Astrocyte of the cerebellum (primary cell): ENCODE results near the gene MMP21.

Experiments used
- DNase-seq: peaks from one replicate; pipeline ENCODE4 v3.0.0-alpha.2; 2011; ENCODE audit warnings: low read depth
- H3K4me3 ChIP-seq: 2 replicates; pipeline ENCODE4 v1.5.1; 2011; ENCODE audit warnings: mild to moderate bottlenecking, low read depth, low read length, moderate library complexity
- in situ Hi-C: cut with HindIII; loops from 2 replicates; pipeline ENCODE4 v1.10.0; 2017; ENCODE audit warnings: low sequenced_read_pairs
- TF ChIP-seq, protein P1 (sequence below): IDR thresholded peaks from 2 replicates; pipeline ENCODE4 v1.5.1; 2012; ENCODE audit warnings: low read length, low read depth, moderate library complexity, mild to moderate bottlenecking; ENCODE audit errors: missing control alignments

MMP21 gene

DNA sequence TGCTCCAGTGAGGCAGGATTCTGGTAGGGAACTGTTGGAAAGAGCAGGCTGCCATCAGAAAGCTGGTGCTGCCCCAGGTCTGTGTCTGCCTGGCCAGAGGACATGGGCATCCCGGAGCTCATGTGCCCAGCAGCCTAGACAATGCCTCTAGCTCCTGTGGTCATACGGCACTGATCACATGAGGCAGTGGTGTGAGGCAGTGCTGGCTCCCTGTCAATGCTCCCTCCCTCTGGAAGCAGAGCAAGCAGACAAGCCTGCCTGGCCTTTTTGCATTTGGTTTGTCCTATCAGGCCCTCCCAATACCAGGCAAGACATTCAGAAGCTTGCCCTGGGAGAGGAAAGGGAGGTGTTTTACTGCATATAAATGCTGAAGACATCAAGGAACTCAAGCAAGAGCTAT, 19.5 kb upstream of the MMP21 start:
- DNase-seq = no peak
- in situ Hi-C loops = no loop called here
- H3K4me3 ChIP-seq = no peak overlapping the region
- TF ChIP-seq, protein P1, sequence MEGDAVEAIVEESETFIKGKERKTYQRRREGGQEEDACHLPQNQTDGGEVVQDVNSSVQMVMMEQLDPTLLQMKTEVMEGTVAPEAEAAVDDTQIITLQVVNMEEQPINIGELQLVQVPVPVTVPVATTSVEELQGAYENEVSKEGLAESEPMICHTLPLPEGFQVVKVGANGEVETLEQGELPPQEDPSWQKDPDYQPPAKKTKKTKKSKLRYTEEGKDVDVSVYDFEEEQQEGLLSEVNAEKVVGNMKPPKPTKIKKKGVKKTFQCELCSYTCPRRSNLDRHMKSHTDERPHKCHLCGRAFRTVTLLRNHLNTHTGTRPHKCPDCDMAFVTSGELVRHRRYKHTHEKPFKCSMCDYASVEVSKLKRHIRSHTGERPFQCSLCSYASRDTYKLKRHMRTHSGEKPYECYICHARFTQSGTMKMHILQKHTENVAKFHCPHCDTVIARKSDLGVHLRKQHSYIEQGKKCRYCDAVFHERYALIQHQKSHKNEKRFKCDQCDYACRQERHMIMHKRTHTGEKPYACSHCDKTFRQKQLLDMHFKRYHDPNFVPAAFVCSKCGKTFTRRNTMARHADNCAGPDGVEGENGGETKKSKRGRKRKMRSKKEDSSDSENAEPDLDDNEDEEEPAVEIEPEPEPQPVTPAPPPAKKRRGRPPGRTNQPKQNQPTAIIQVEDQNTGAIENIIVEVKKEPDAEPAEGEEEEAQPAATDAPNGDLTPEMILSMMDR = no peak

DNA sequence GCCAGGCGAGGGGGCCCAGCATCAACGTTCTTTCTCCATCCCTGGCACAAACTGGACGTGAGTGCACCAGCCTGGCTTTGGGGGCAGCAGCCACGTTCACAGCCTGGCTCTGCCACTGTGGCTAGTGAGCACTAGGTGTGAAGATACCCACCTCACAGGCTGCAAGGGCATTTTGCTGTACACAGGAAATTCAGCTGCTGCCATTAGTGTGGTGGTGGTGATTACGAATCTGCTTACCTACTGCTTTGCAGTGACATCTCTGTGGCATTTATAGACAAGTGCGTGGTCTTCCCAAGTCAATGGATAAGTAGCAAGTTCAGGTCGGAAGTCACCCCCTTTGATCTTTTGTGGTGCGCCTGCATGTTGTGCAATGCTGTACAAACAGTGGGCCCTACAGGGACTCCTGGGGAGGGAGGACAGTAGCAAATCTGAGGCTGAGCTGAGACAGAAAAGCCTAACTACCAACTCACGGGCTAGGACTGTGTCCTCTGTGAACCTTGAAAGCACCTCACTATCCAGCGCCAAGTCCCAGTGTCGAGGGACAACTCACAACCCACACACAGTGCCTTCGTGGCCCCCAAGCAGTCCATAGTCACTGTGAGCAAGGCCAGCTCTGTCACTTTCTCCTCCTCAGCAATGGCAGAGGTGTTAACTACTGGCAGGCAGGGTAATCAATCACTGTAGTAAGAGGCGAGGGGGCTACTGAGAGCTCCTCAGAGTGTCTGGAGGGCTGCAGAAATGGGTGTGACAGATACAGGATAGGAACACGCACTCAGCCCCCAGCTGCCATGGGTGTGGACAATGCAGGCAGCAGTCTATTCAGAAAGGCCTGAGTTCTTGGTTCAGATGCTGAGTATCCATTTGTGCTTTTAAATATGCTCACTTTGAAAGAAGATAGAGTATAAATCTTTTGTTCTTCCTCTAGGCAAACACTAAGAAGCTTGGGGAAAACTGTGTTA, 17.0 kb upstream of the MMP21 start:
- in situ Hi-C loops = no loop called here
- no peak overlapping the region for H3K4me3 ChIP-seq
- TF ChIP-seq, protein P1 = no peak
- DNase-seq = no peak

DNA sequence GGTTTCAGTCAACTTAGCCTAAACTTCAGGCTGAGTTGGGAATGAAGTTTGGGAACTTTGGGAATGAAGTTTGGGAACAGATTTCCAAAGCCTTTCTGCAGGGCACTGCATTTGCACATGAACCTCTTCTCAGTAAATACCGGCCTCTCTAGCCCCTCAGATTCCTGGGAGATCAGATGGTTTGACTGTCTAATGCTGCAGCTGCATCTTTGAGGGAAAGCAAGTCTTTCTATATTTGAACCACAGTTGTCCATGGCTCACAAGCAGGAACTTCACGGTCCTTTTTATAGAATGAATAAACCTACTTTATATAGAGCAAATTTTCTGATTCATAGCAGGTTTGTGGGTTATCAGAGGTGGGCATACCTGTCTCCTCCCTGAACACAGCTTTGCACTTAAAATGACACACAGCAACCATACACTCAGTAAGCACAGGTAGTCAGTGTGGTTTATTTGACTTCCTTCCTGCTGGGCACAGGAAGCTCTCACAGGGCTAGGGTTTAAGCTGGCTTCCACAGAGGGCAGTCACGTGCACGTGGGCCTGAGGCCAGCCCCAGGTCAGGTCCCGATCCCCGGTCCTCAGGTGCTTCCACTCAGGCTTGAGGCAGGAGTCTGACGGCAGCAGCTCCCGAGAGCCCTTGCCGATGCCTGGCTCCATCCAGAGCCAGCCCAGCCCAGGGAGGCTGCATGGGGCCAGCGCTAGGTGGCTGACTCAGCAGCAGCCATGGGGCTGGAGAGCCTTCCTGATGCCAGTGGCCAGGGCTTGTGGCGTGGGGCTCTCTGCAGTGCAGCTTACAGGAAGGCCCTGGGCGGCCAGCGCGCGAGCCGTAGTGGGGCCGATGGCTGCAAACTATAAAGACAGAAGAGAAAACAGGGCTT, 12.8 kb upstream of the MMP21 start:
- TF ChIP-seq, protein P1 = no peak
- DNase-seq = no peak
- in situ Hi-C loops = no loop called here
- no peak overlapping the region for H3K4me3 ChIP-seq

DNA sequence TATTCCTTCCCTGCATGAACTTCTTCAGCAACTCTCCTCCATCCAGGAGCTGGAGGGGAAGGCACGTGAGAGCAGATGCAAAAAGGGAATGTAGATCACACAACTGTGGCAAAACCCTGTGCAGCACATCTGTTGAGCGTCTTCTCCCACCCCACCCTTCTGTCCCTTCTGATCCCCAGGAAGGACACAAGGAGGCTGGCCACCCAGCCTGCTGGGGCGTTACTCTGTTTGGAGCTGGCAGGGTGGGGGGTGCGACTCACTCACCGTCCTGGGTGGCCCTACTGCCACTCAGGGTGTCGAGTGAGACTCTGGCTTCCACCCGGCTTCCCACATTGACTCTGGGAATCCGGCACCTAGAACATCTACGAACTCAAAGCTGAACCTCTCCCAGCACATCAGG, 10.2 kb upstream of the MMP21 start:
- H3K4me3 ChIP-seq = no peak overlapping the region
- in situ Hi-C loops = no loop called here
- TF ChIP-seq, protein P1 = no peak
- no peak for DNase-seq

DNA sequence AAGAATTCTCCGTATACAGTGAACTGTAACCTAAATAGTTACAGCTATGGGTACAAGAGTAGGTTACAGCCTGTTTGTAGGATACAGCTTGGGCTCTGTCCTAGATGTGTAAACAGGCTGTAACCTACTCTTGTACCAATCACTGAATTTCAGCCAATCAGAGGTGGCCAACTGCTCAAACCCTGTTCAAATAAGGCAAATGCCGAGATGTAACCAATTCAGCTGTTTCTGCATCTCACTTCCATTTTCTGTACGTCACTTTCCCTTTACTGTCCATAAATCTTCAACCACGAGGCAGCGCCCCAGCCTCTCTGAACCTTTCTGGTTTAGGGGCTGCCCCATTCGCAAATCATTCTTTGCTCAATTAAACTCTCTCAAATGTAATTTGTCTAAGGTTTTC, 8.3 kb upstream of the MMP21 start:
- TF ChIP-seq, protein P1 = no peak
- DNase-seq = no peak
- no peak overlapping the region for H3K4me3 ChIP-seq
- in situ Hi-C loops = no loop called here

DNA sequence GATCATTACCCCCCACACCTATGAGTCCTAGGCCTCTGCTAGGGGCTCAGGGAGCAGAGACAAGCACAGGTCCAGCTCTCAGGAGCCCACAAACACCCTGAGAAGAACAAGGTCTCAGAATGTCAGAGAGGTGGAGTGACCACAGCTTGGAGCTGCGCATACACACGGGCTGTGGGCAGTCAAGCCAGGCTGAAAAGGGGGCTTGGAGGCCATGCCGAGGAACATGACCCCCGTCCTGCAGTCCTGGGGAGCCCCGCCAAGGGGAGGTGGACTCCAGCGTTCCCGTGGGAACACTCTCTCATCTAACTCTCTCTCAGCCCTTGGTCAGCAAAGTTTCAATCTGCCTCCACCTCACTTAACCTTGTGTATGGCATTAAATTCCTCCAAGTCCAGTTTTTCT, 7.8 kb upstream of the MMP21 start:
- no peak for DNase-seq
- in situ Hi-C loops = no loop called here
- TF ChIP-seq, protein P1 = no peak
- no peak overlapping the region for H3K4me3 ChIP-seq
